Mesenchymal stem cell (in vitro differentiated cells and primary cell): ENCODE results near the gene ZSCAN1.
"Not testable (repeated sequence)": the region's sequence is repeated elsewhere in the genome, so short reads cannot be mapped to it uniquely, and the experiment has no call there.

Source experiments
- DNase-seq: peaks from one replicate; pipeline ENCODE4 v3.0.0-alpha.2; 2013
- H2AFZ ChIP-seq: one replicate; pipeline ENCODE4 v1.6.1; 2013; ENCODE audit warnings: low read depth, mild to moderate bottlenecking, control low read depth, inconsistent platforms, low read length, moderate library complexity
- H2AK5ac ChIP-seq: 2 replicates; pipeline ENCODE4 v1.6.1; 2013; ENCODE audit warnings: low read length, moderate library complexity, mild to moderate bottlenecking, inconsistent platforms; ENCODE audit not compliant: severe bottlenecking
- H2BK120ac ChIP-seq: one replicate; pipeline ENCODE4 v1.6.1; 2013; ENCODE audit warnings: low read depth, mild to moderate bottlenecking, inconsistent platforms, low read length, moderate library complexity
- H2BK12ac ChIP-seq, 2 experiments: one replicate each; pipeline ENCODE4 v1.6.1; 2013; ENCODE audit warnings: inconsistent platforms in 2 of 2, low read length in 2 of 2, mild to moderate bottlenecking in 2 of 2, moderate library complexity in 2 of 2, control low read depth in 1 of 2
- H2BK15ac ChIP-seq: one replicate; pipeline ENCODE4 v1.6.1; 2013; ENCODE audit warnings: mild to moderate bottlenecking, low read depth, inconsistent platforms; ENCODE audit not compliant: poor library complexity, severe bottlenecking
- H2BK5ac ChIP-seq: 2 replicates; pipeline ENCODE4 v1.6.1; 2013; ENCODE audit warnings: low read depth, mild to moderate bottlenecking, low read length, control low read depth, inconsistent platforms; ENCODE audit not compliant: poor library complexity, severe bottlenecking
- H3K14ac ChIP-seq, 2 experiments: one replicate each; pipeline ENCODE4 v1.6.1; 2013; ENCODE audit warnings: inconsistent platforms in 2 of 2, low read length in 2 of 2, control low read depth in 1 of 2, mild to moderate bottlenecking in 1 of 2, moderate library complexity in 1 of 2
- H3K18ac ChIP-seq, 2 experiments: one replicate each; pipeline ENCODE4 v1.6.1; 2013; ENCODE audit warnings: inconsistent platforms in 2 of 2, low read length in 2 of 2, control low read depth in 1 of 2, low read depth in 1 of 2, mild to moderate bottlenecking in 1 of 2
- H3K23ac ChIP-seq, 2 experiments: one replicate each; pipeline ENCODE4 v1.6.1; 2013; ENCODE audit warnings: inconsistent platforms in 2 of 2, low read length in 2 of 2, mild to moderate bottlenecking in 2 of 2, moderate library complexity in 2 of 2, control low read depth in 1 of 2
- H3K27ac ChIP-seq: 2 replicates; pipeline ENCODE4 v1.5.1; 2013; ENCODE audit warnings: mild to moderate bottlenecking, moderate library complexity, low read length, control low read depth, inconsistent platforms; ENCODE audit not compliant: poor library complexity, severe bottlenecking
- H3K27me3 ChIP-seq, 2 experiments: 2 replicates each; pipeline versions ENCODE4 v1.6.1 to v1.7.0; 2013; ENCODE audit warnings: low read length in 2 of 2, mild to moderate bottlenecking in 2 of 2, moderate library complexity in 2 of 2, control low read depth in 1 of 2, inconsistent platforms in 1 of 2; ENCODE audit not compliant: control insufficient read depth in 1 of 2, insufficient read depth in 1 of 2
- H3K36me3 ChIP-seq, 2 experiments: 2 replicates each; pipeline versions ENCODE4 v1.6.1 to v1.7.0; 2013; ENCODE audit warnings: low read length in 2 of 2, control low read depth in 1 of 2, inconsistent platforms in 1 of 2, low read depth in 1 of 2, mild to moderate bottlenecking in 1 of 2; ENCODE audit not compliant: insufficient read depth in 2 of 2, control insufficient read depth in 1 of 2
- H3K4ac ChIP-seq, 2 experiments: one replicate each; pipeline ENCODE4 v1.6.1; 2013; ENCODE audit warnings: inconsistent platforms in 2 of 2, low read length in 2 of 2, mild to moderate bottlenecking in 2 of 2, moderate library complexity in 2 of 2, control low read depth in 1 of 2, low read depth in 1 of 2
- H3K4me1 ChIP-seq: 2 replicates; pipeline ENCODE4 v1.6.1; 2013; ENCODE audit warnings: low read depth, low read length, control low read depth; ENCODE audit not compliant: control insufficient read depth, insufficient read depth
- H3K4me2 ChIP-seq: 2 replicates; pipeline ENCODE4 v1.6.1; 2013; ENCODE audit warnings: low read length, mild to moderate bottlenecking, inconsistent platforms; ENCODE audit not compliant: poor library complexity, severe bottlenecking
- H3K4me3 ChIP-seq, 2 experiments: 2 replicates each; pipeline versions ENCODE4 v1.5.1 to v1.7.0; 2013; ENCODE audit warnings: low read length in 2 of 2, mild to moderate bottlenecking in 2 of 2, control low read depth in 1 of 2, low read depth in 1 of 2; ENCODE audit not compliant: insufficient read depth in 1 of 2
- H3K79me1 ChIP-seq: replicated peaks from 2 replicates; pipeline ENCODE4 v1.6.1; 2013; ENCODE audit warnings: mild to moderate bottlenecking, control low read depth, low read length, inconsistent platforms; ENCODE audit not compliant: poor library complexity, severe bottlenecking
- H3K9ac ChIP-seq: 2 replicates; pipeline ENCODE4 v1.7.0; 2013; ENCODE audit warnings: mild to moderate bottlenecking, low read length, moderate library complexity
- H3K9me3 ChIP-seq: 2 replicates; pipeline ENCODE4 v1.7.0; 2013; ENCODE audit warnings: mild to moderate bottlenecking, low read length; ENCODE audit not compliant: control insufficient read depth
- H4K8ac ChIP-seq: one replicate; pipeline ENCODE4 v1.6.1; 2013; ENCODE audit warnings: inconsistent platforms, mild to moderate bottlenecking, low read length, moderate library complexity
- H4K91ac ChIP-seq: one replicate; pipeline ENCODE4 v1.6.1; 2013; ENCODE audit warnings: mild to moderate bottlenecking, low read length, inconsistent platforms
- WGBS: methylation state at CpG from one replicate; pipeline ENCODE4 v1.1.7; 2013; ENCODE audit warnings: mixed read lengths; 5-methylcytosine and 5-hydroxymethylcytosine counted together

The ZSCAN1 gene

GRCh38 chr19:58002384-58003173 is 31.2 kb upstream of the ZSCAN1 start, which contains the start of gene ZNF606:
Gene ZNF606 (minus strand): TSS chr19:58002820. CDS start chr19:58001319, 1,501 bp downstream.
- Histone ChIP-seq H2BK120ac (peak within 1 kb of the TSS; percentile 83), H3K27ac (peak within 1 kb of the TSS; percentile 40), H2AFZ (peak within 1 kb of the TSS; percentile 80), H3K27me3 (no peaks in the 10 kb centered on the region), H3K23ac (peak within 1 kb of the TSS in 1 of 2 experiments; percentile 84), H4K8ac (peak within 1 kb of the TSS; percentile 99), H2BK12ac (no peak within 1 kb of the TSS), H3K4me1 (peaks cover 6% of the 10 kb centered on the region), H3K4ac (peak within 1 kb of the TSS; percentile 86 to 96), H3K9ac (peak within 1 kb of the TSS; percentile 95), H4K91ac (peak within 1 kb of the TSS; percentile 88), H3K4me3 (peak within 1 kb of the TSS; percentile 91 to 93), H3K9me3 (peaks cover 83% of the 10 kb centered on the region), H2BK5ac (peak within 1 kb of the TSS; percentile 57), H3K14ac (peak within 1 kb of the TSS; percentile 83 to 92), H2BK15ac (peak within 1 kb of the TSS; percentile 66), H3K36me3 (peaks cover 51 to 74% of the 10 kb centered on the region in 2 experiments), H3K4me2 (peak within 1 kb of the TSS; percentile 71), H3K18ac (peak within 1 kb of the TSS; percentile 87 to 99), H2AK5ac (no peak within 1 kb of the TSS), H3K79me1 (peaks cover 39% of the 10 kb centered on the region)
- DNase-seq, result peak; percentile 89
- under 1% methylated on average over 74 of the region's 91 CpGs for WGBS

GRCh38 chr19:58003174-58003828 is 30.5 kb upstream of the ZSCAN1 start:
- DNase-seq, result peak; percentile 11
- Histone ChIP-seq H3K27ac (no peak overlapping the region), H4K91ac (peak overlapping the region; percentile 64), H3K9ac (peak overlapping the region; percentile 95), H2BK15ac (no peak overlapping the region), H4K8ac (peak overlapping the region; percentile 99), H3K4me1 (peaks cover 6% of the 10 kb centered on the region), H3K79me1 (peaks cover 37% of the 10 kb centered on the region), H3K4me2 (peak overlapping the region; percentile 71), H2BK5ac (no peak overlapping the region), H2BK120ac (no peak overlapping the region), H2AK5ac (no peak overlapping the region), H3K27me3 (no peaks in the 10 kb centered on the region), H3K9me3 (peaks cover 82% of the 10 kb centered on the region), H3K4me3 (peak overlapping the region; percentile 91 to 93), H3K23ac (no peak overlapping the region), H3K18ac (peak overlapping the region; percentile 77 to 87), H3K14ac (no peak overlapping the region), H3K36me3 (peaks cover 49 to 68% of the 10 kb centered on the region in 2 experiments), H2AFZ (peak overlapping the region; percentile 80), H2BK12ac (no peak overlapping the region), H3K4ac (peak overlapping the region in 1 of 2 experiments; percentile 89)
- 65% methylated on average over 28 of the region's 31 CpGs for WGBS

GRCh38 chr19:58007285-58007684 is 26.5 kb upstream of the ZSCAN1 start:
- no peak overlapping the region for H3K9ac ChIP-seq
- no peak for DNase-seq
- no peak overlapping the region for H3K23ac ChIP-seq

GRCh38 chr19:58008877-58009276 is 24.9 kb upstream of the ZSCAN1 start:
- not testable (repeated sequence) for H4K8ac ChIP-seq, H3K23ac ChIP-seq, H2AK5ac ChIP-seq, H2BK5ac ChIP-seq, H3K4me2 ChIP-seq, H3K27me3 ChIP-seq, H2AFZ ChIP-seq, DNase-seq, H3K27ac ChIP-seq, H2BK15ac ChIP-seq, H4K91ac ChIP-seq, H3K18ac ChIP-seq, H3K4me1 ChIP-seq, H2BK120ac ChIP-seq, H2BK12ac ChIP-seq, H3K14ac ChIP-seq, H3K4ac ChIP-seq
- Histone ChIP-seq H3K79me1 (peaks cover 13% of the 10 kb centered on the region), H3K4me3 (peak overlapping the region in 1 of 2 experiments; percentile 64), H3K36me3 (peaks cover 38 to 47% of the 10 kb centered on the region in 2 experiments), H3K9ac (peak overlapping the region; percentile 36), H3K9me3 (peaks cover 85% of the 10 kb centered on the region)
- 93% methylated on average over 9 of the region's 10 CpGs for WGBS

More at GRCh38 chr19:58007285-58007684, 26.5 kb upstream of the ZSCAN1 start:
- no peak overlapping the region for H3K14ac ChIP-seq
- no peak overlapping the region for H3K18ac ChIP-seq
- no peak overlapping the region for H3K27ac ChIP-seq
- no peak overlapping the region for H4K91ac ChIP-seq
- H3K36me3 ChIP-seq, result peaks cover 39 to 41% of the 10 kb centered on the region in 2 experiments
- no peak overlapping the region for H3K4me2 ChIP-seq
- no peak overlapping the region for H2BK120ac ChIP-seq
- peaks cover 3% of the 10 kb centered on the region for H3K4me1 ChIP-seq
- no peak overlapping the region for H2AFZ ChIP-seq
- no peak overlapping the region for H2AK5ac ChIP-seq
- peaks cover 19% of the 10 kb centered on the region for H3K79me1 ChIP-seq
- H2BK15ac ChIP-seq, result no peak overlapping the region
- no peaks in the 10 kb centered on the region for H3K27me3 ChIP-seq
- WGBS, result 100% methylated on average over 1 of the region's 1 CpG
- no peak overlapping the region for H3K4ac ChIP-seq
- H2BK5ac ChIP-seq, result no peak overlapping the region
- H3K4me3 ChIP-seq, result peak overlapping the region in 1 of 2 experiments; percentile 38
- no peak overlapping the region for H2BK12ac ChIP-seq
- H4K8ac ChIP-seq, result no peak overlapping the region
- H3K9me3 ChIP-seq, result peaks cover 83% of the 10 kb centered on the region
